HFFc6 (cell line): ENCODE data around the gene TMEM176B. TPM values are rescaled to one million over a fixed set of nuclear protein-coding genes. Genes with fewer than 3 reads are reported as not detected.

Experiments
- DNase-seq: peaks from one replicate; pipeline ENCODE4 v3.0.0-alpha.2; 2018
- H3K27ac Mint-ChIP-seq: 2 replicates; pipeline ENCODE4 v1.8.0; 2020; ENCODE audit warnings: mild to moderate bottlenecking, mixed read lengths
- H3K27me3 Mint-ChIP-seq: 2 replicates; pipeline ENCODE4 v1.8.0; 2021; ENCODE audit warnings: mild to moderate bottlenecking, moderate library complexity, mixed read lengths; ENCODE audit not compliant: insufficient read depth
- H3K36me3 Mint-ChIP-seq: 2 replicates; pipeline ENCODE4 v1.8.0; 2021; ENCODE audit warnings: low read depth, mixed read lengths
- H3K4me1 Mint-ChIP-seq: 2 replicates; pipeline ENCODE4 v1.8.0; 2020; ENCODE audit warnings: low read depth, mixed read lengths
- H3K4me3 Mint-ChIP-seq: 2 replicates; pipeline ENCODE4 v1.8.0; 2020; ENCODE audit warnings: mild to moderate bottlenecking, moderate library complexity, mixed read lengths
- H3K9me3 Mint-ChIP-seq: 2 replicates; pipeline ENCODE4 v1.8.0; 2020; ENCODE audit warnings: mild to moderate bottlenecking, mixed read lengths
- CTCF ChIP-seq: fragments of 200-600 bp; sonication (generic); IDR thresholded peaks from 2 replicates; pipeline ENCODE4 v1.5.0; 2021; ENCODE audit warnings: antibody characterized with exemption, mild to moderate bottlenecking
- total RNA-seq, 6 experiments: library from RNA; stranded (reverse); fragmentation: NEBNext Ultra II Directional; extraction: Animal tissue kit (Norgen Biotek cat#: 25700); gene quantifications; 2 replicates in 1 of 6; 3 replicates in 5 of 6; pipeline ENCODE4 v1.2.3, GENCODE V29; 2021

Gene TMEM176B
- total RNA-seq, 6 experiments from 2014 or later: not detected

GRCh38 chr7:150745876-150746275 is 54.3 kb downstream of the TMEM176B start:
- H3K27me3 Mint-ChIP-seq: no peaks in the 10 kb centered on the region; the same call in 1 of the 2 replicates
- H3K9me3 Mint-ChIP-seq: peaks cover 45% of the 10 kb centered on the region
- no peak overlapping the region for H3K27ac Mint-ChIP-seq
- no peak for TF ChIP-seq CTCF
- H3K4me3 Mint-ChIP-seq: no peak overlapping the region
- DNase-seq: no peak
- H3K36me3 Mint-ChIP-seq: peaks cover 5% of the 10 kb centered on the region; the same call in 1 of the 2 replicates
- no peaks in the 10 kb centered on the region for H3K4me1 Mint-ChIP-seq

GRCh38 chr7:150745086-150745485 is 55.1 kb downstream of the TMEM176B start:
- peaks cover 5% of the 10 kb centered on the region; the same call in 1 of the 2 replicates for H3K36me3 Mint-ChIP-seq
- no peak for TF ChIP-seq CTCF
- H3K27me3 Mint-ChIP-seq: no peaks in the 10 kb centered on the region; the same call in 1 of the 2 replicates
- no peak for DNase-seq
- no peak overlapping the region for H3K4me3 Mint-ChIP-seq
- peaks cover 45% of the 10 kb centered on the region for H3K9me3 Mint-ChIP-seq
- H3K4me1 Mint-ChIP-seq: no peaks in the 10 kb centered on the region
- H3K27ac Mint-ChIP-seq: no peak overlapping the region

GRCh38 chr7:150744041-150744656 is 56.0 kb downstream of the TMEM176B start:
- Mint-ChIP-seq H3K4me1 (no peaks in the 10 kb centered on the region), H3K27me3 (no peaks in the 10 kb centered on the region; the same call in 1 of the 2 replicates), H3K4me3 (no peak overlapping the region), H3K9me3 (peaks cover 43% of the 10 kb centered on the region), H3K27ac (no peak overlapping the region), H3K36me3 (peaks cover 5% of the 10 kb centered on the region; the same call in 1 of the 2 replicates)
- DNase-seq: no peak
- TF ChIP-seq CTCF: no peak

- DNase-seq: no peak
- no peak for TF ChIP-seq CTCF
- H3K27me3 Mint-ChIP-seq: no peaks in the 10 kb centered on the region
- no peak overlapping the region for H3K27ac Mint-ChIP-seq
- peaks cover 5% of the 10 kb centered on the region; the same call in 1 of the 2 replicates for H3K36me3 Mint-ChIP-seq
- no peaks in the 10 kb centered on the region for H3K4me1 Mint-ChIP-seq
- no peak overlapping the region for H3K4me3 Mint-ChIP-seq
- H3K9me3 Mint-ChIP-seq: peaks cover 49% of the 10 kb centered on the region
Observed at GRCh38 chr7:150742286-150742968, 57.7 kb downstream of the TMEM176B start.

Other genes starting within 250 kb of the TMEM176B start
- gene GIMAP4, start 233.0 kb downstream of the TMEM176B start, total RNA-seq: not detected
- not detected for gene GIMAP6, start 168.0 kb downstream of the TMEM176B start, total RNA-seq
- gene GIMAP2, start 114.7 kb downstream of the TMEM176B start, total RNA-seq: not detected
- not detected for gene GIMAP1, start 83.8 kb downstream of the TMEM176B start, total RNA-seq
- gene GIMAP5, start 62.9 kb downstream of the TMEM176B start, total RNA-seq: not detected
- gene TMEM176A, start 405 bp upstream of the TMEM176B start, total RNA-seq: not detected
- gene AOC1, start 52.2 kb upstream of the TMEM176B start, total RNA-seq: not detected
- not detected for gene KCNH2, start 178.0 kb upstream of the TMEM176B start, total RNA-seq
- 1 to 10 TPM in 4 of 6 experiments, under 1 TPM in 2; 0.55 to 3.0 (median 2.0) TPM for gene NOS3, start 190.7 kb upstream of the TMEM176B start, total RNA-seq
- under 1 TPM; 0.11 to 0.94 (median 0.18) TPM for gene ATG9B, start 224.1 kb upstream of the TMEM176B start, total RNA-seq
- gene ABCB8, start 228.1 kb upstream of the TMEM176B start, total RNA-seq: 10 to 100 TPM; 31.9 to 36.3 (median 33.2) TPM
- under 1 TPM; 0.09 to 0.76 (median 0.31) TPM for gene ASIC3, start 248.2 kb upstream of the TMEM176B start, total RNA-seq